ENCODE results near the gene PIP5K1C. TPM values are rescaled to one million over a fixed set of nuclear protein-coding genes. Genes with fewer than 3 reads are reported as not detected.
"Not testable (repeated sequence)": the region's sequence is repeated elsewhere in the genome, so short reads cannot be mapped to it uniquely, and the experiment has no call there.

The PIP5K1C gene
- total RNA-seq, 3 donors from 2014 or later (not counting 1 experiment from before 2014, with no cell fraction given) = 35.0 to 49.2 (median 36.8) TPM

GRCh38 chr19:3648037-3648905 is 52.0 kb downstream of the PIP5K1C start:
- no peak for TF ChIP-seq CTCF (IDR thresholded peaks at IDR 0.05)
- DNase-seq (no peak), ATAC-seq (no peak)
- intact Hi-C loops (cut with micrococcal nuclease) = no loop called here
- Histone ChIP-seq H3K9me3 (ENCODE audit: control insufficient read depth, insufficient read depth, low read length) (no peaks in the 10 kb centered on the region), H3K27ac (ENCODE audit: low read length) (no peak overlapping the region), H3K4me3 (ENCODE audit: low read length) (no peak overlapping the region), H3K27me3 (ENCODE audit: control insufficient read depth, insufficient read depth, low read length) (no peaks in the 10 kb centered on the region), H3K36me3 (ENCODE audit: control insufficient read depth, insufficient read depth, low read length) (peaks cover 29% of the 10 kb centered on the region), H3K4me1 (ENCODE audit: control insufficient read depth, insufficient read depth, low read length) (no peaks in the 10 kb centered on the region)
- 97% methylated on average over 33 of the region's 33 CpGs for WGBS (ENCODE audit: insufficient coverage)
- Mint-ChIP-seq H3K27me3 (ENCODE audit: low read depth in 2 of 2) (no peaks in the 10 kb centered on the region), H3K4me3 (no peak overlapping the region), H3K9me3 (no peaks in the 10 kb centered on the region), H3K27ac (no peak overlapping the region), H3K4me1 (no peaks in the 10 kb centered on the region), H3K36me3 (no peaks in the 10 kb centered on the region)

GRCh38 chr19:3647102-3647501 is 53.2 kb downstream of the PIP5K1C start:
- H3K4me1 Mint-ChIP-seq; DNase-seq; H3K27ac ChIP-seq (ENCODE audit: low read length); ATAC-seq; H3K9me3 Mint-ChIP-seq; H3K36me3 Mint-ChIP-seq; H3K27ac Mint-ChIP-seq; H3K4me3 ChIP-seq (ENCODE audit: low read length); H3K9me3 ChIP-seq (ENCODE audit: control insufficient read depth, insufficient read depth, low read length); H3K4me3 Mint-ChIP-seq; H3K27me3 Mint-ChIP-seq (ENCODE audit: low read depth in 2 of 2); H3K27me3 ChIP-seq (ENCODE audit: control insufficient read depth, insufficient read depth, low read length); intact Hi-C loops (cut with micrococcal nuclease); H3K4me1 ChIP-seq (ENCODE audit: control insufficient read depth, insufficient read depth, low read length): not testable (repeated sequence)
- 97% methylated on average over 5 of the region's 5 CpGs for WGBS (ENCODE audit: insufficient coverage)
- H3K36me3 ChIP-seq (ENCODE audit: control insufficient read depth, insufficient read depth, low read length) = peaks cover 20% of the 10 kb centered on the region

DNA sequence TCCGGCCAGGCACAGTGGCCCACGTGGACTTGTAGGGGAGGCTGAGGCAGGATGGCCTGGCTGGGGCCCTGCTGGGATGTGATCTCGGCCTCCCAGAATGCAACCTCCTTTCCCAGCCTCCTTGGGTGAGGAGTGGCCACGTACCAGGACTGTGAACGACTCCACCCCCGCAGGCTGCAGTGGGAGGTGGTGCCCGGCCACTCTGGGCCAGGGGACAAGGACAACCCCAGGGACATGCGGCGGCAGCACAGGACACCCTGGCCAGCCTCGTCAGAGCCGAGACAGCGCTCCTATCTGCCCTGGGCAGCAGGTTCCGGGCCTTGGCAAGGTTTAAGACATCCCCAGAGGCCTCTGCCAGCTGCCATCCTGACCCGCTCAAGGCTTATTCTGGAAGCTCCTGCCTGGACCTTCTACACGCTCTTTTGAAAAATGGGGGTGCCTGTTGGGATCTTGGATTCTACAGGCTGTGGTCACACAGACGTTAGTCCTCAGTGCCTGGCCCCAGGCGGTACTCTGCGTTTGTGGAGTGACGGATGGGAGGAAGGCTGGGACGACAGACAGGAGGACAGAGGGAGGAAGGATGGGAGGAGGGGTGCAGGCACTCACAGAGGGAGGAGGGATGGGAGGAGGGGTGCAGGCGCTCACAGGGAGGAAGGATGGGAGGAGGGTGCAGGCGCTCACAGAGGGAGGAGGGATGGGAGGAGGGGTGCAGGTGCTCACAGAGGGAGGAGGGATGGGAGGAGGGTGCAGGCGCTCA is 53.8 kb downstream of the PIP5K1C start:
- ATAC-seq (no peak), DNase-seq (no peak)
- no peak overlapping the region for H3K27ac Mint-ChIP-seq
- no peaks in the 10 kb centered on the region for H3K27me3 Mint-ChIP-seq (ENCODE audit: low read depth in 2 of 2)
- 96% methylated on average over 23 of the region's 23 CpGs for WGBS (ENCODE audit: insufficient coverage)
- no peaks in the 10 kb centered on the region for H3K9me3 Mint-ChIP-seq
- H3K9me3 ChIP-seq (ENCODE audit: control insufficient read depth, insufficient read depth, low read length) = no peaks in the 10 kb centered on the region
- no peak overlapping the region for H3K27ac ChIP-seq (ENCODE audit: low read length)
- peaks cover 15% of the 10 kb centered on the region for H3K36me3 ChIP-seq (ENCODE audit: control insufficient read depth, insufficient read depth, low read length)
- no peaks in the 10 kb centered on the region for H3K36me3 Mint-ChIP-seq
- intact Hi-C loops (cut with micrococcal nuclease) = no loop called here
- no peaks in the 10 kb centered on the region for H3K4me1 ChIP-seq (ENCODE audit: control insufficient read depth, insufficient read depth, low read length)
- no peak for TF ChIP-seq CTCF (IDR thresholded peaks at IDR 0.05)
- no peak overlapping the region for H3K4me3 ChIP-seq (ENCODE audit: low read length)
- no peaks in the 10 kb centered on the region for H3K27me3 ChIP-seq (ENCODE audit: control insufficient read depth, insufficient read depth, low read length)
- H3K4me3 Mint-ChIP-seq = no peak overlapping the region
- H3K4me1 Mint-ChIP-seq = no peaks in the 10 kb centered on the region

GRCh38 chr19:3645726-3646125 is 54.5 kb downstream of the PIP5K1C start:
- WGBS (ENCODE audit: insufficient coverage) = 95% methylated on average over 21 of the region's 21 CpGs
- H3K4me1 Mint-ChIP-seq = no peaks in the 10 kb centered on the region

More at GRCh38 chr19:3645726-3646125, 54.5 kb downstream of the PIP5K1C start:
- H3K9me3 ChIP-seq (ENCODE audit: control insufficient read depth, insufficient read depth, low read length) = no peaks in the 10 kb centered on the region
- no peaks in the 10 kb centered on the region for H3K4me1 ChIP-seq (ENCODE audit: control insufficient read depth, insufficient read depth, low read length)
- H3K36me3 ChIP-seq (ENCODE audit: control insufficient read depth, insufficient read depth, low read length) = peaks cover 10% of the 10 kb centered on the region
- no peak overlapping the region for H3K4me3 ChIP-seq (ENCODE audit: low read length)
- H3K27ac ChIP-seq (ENCODE audit: low read length) = no peak overlapping the region
- no peak for ATAC-seq
- DNase-seq = no peak
- Mint-ChIP-seq H3K27me3 (ENCODE audit: low read depth in 2 of 2) (no peaks in the 10 kb centered on the region), H3K36me3 (no peaks in the 10 kb centered on the region), H3K27ac (no peak overlapping the region), H3K4me3 (no peak overlapping the region), H3K9me3 (no peaks in the 10 kb centered on the region)
- intact Hi-C loops (cut with micrococcal nuclease) = no loop called here
- TF ChIP-seq CTCF (IDR thresholded peaks at IDR 0.05) = no peak
- no peaks in the 10 kb centered on the region for H3K27me3 ChIP-seq (ENCODE audit: control insufficient read depth, insufficient read depth, low read length)
